HCT116 (cell line): ENCODE data around the gene DNAJB1. TPM values are rescaled to one million over a fixed set of nuclear protein-coding genes. Genes with fewer than 3 reads are reported as not detected.

Source experiments
- ATAC-seq: fragments of 200-7000 bp; cut with Tn5 transposase; 2 replicates; pipeline ENCODE4 v1.9.1; 2020; ENCODE audit warnings: mild to moderate bottlenecking, moderate library complexity
- BruUV-seq: library from RNA; stranded (reverse); fragments of 400-500 nt; replicated peaks from 2 replicates; lab custom pipeline; 2021; lab: Mats Ljungman, UMichigan
- CTCF ChIA-PET: fragments of 300-600 bp; sonication (Branson Sonifier 250); formaldehyde crosslinking; loops from one replicate; lab custom pipeline; 2021; ENCODE audit warnings: antibody characterized with exemption; lab: Charles Lee
- POLR2A ChIA-PET: fragments of 300-600, 350-600 bp; sonication (Branson Sonifier 250); formaldehyde crosslinking; loops from one replicate; lab custom pipeline; 2021; ENCODE audit warnings: antibody characterized with exemption; lab: Charles Lee
- RAD21 ChIA-PET, 2 experiments: fragments of 300-600 bp; sonication (Branson Sonifier 250); formaldehyde crosslinking; loops; one replicate each; lab custom pipeline; 2023; ENCODE audit warnings: low total read pairs in 2 of 2; ENCODE audit not compliant: uncharacterized antibody in 2 of 2, unreplicated experiment in 2 of 2, low non-redundant PET in 1 of 2; lab: Charles Lee
- DNase-seq: peaks from one replicate; pipeline ENCODE4 v3.0.0-alpha.2; 2010; ENCODE audit warnings: low read depth, low spot score
- H2AFZ ChIP-seq: fragments of 200-600 bp; shearing (Covaris generic), sonication (generic); 2 replicates; pipeline ENCODE4 v1.6.1; 2017; ENCODE audit warnings: low read depth, mixed run types, mixed read lengths, antibody characterized with exemption, low read length; ENCODE audit not compliant: poor library complexity, severe bottlenecking
- H3K27ac ChIP-seq: 2 replicates; pipeline ENCODE4 v1.5.1; 2012; ENCODE audit warnings: low read depth, low read length
- H3K27me3 ChIP-seq: fragments of 200-600 bp; sonication (generic); 2 replicates; pipeline ENCODE4 v1.6.1; 2016; ENCODE audit warnings: mixed run types, low read length, mixed read lengths; ENCODE audit not compliant: insufficient read depth
- H3K36me3 ChIP-seq, 2 experiments: fragments of 200-500 bp in 1 of 2; fragments of 200-600 bp in 1 of 2; sonication (Bioruptor generic) in 1 of 2; sonication (generic) in 1 of 2; 2 replicates each; pipeline versions ENCODE4 v1.5.1 to v1.6.1; 2014 to 2016; ENCODE audit warnings: low read length in 2 of 2, inconsistent platforms in 1 of 2, mixed read lengths in 1 of 2, mixed run types in 1 of 2; ENCODE audit not compliant: insufficient read depth in 2 of 2, control insufficient read depth in 1 of 2
- H3K4me1 ChIP-seq, 2 experiments: fragments of 200-600 bp in 1 of 2; sonication (generic) in 1 of 2; 2 replicates each; pipeline versions ENCODE4 v1.5.1 to v1.6.1; 2012 to 2017; ENCODE audit warnings: low read length in 2 of 2, inconsistent platforms in 1 of 2, mild to moderate bottlenecking in 1 of 2, mixed read lengths in 1 of 2, mixed run types in 1 of 2, moderate library complexity in 1 of 2; ENCODE audit not compliant: insufficient read depth in 2 of 2, control insufficient read depth in 1 of 2
- H3K4me2 ChIP-seq: fragments of 200-600 bp; sonication (generic); 2 replicates; pipeline ENCODE4 v1.6.1; 2017; ENCODE audit warnings: mixed run types, low read length, mixed read lengths
- H3K4me3 ChIP-seq, 2 experiments: fragments of 200-600 bp in 1 of 2; sonication (generic) in 1 of 2; replicated peaks in 1 of 2; 2 replicates each; pipeline ENCODE4 v1.5.1; 2011 to 2016; ENCODE audit warnings: low read length in 2 of 2, control low read depth in 1 of 2, low read depth in 1 of 2, mild to moderate bottlenecking in 1 of 2, mixed read lengths in 1 of 2, mixed run types in 1 of 2
- H3K79me2 ChIP-seq: fragments of 200-600 bp; sonication (generic); 2 replicates; pipeline ENCODE4 v1.6.1; 2017; ENCODE audit warnings: mild to moderate bottlenecking, mixed run types, low read length, moderate library complexity, mixed read lengths; ENCODE audit not compliant: insufficient read depth
- H3K9ac ChIP-seq: fragments of 200-600 bp; sonication (generic); 2 replicates; pipeline ENCODE4 v1.6.1; 2016; ENCODE audit warnings: low read length, mixed read lengths
- H3K9me2 ChIP-seq: fragments of 200-600 bp; sonication (generic), shearing (Covaris generic); 2 replicates; pipeline ENCODE4 v1.6.1; 2017; ENCODE audit warnings: mixed run types, mild to moderate bottlenecking, moderate library complexity; ENCODE audit not compliant: insufficient read depth
- H3K9me3 ChIP-seq, 2 experiments: fragments of 200-500 bp in 1 of 2; fragments of 200-600 bp in 1 of 2; sonication (Bioruptor generic) in 1 of 2; sonication (generic) in 1 of 2; 2 replicates each; pipeline ENCODE4 v1.6.1; 2014 to 2017; ENCODE audit warnings: low read length in 2 of 2, mixed read lengths in 2 of 2, inconsistent platforms in 1 of 2, low read depth in 1 of 2, mild to moderate bottlenecking in 1 of 2, mixed run types in 1 of 2, moderate library complexity in 1 of 2; ENCODE audit not compliant: control insufficient read depth in 1 of 2, insufficient read depth in 1 of 2
- H4K20me1 ChIP-seq: fragments of 200-600 bp; sonication (generic), shearing (Covaris generic); 2 replicates; pipeline ENCODE4 v1.6.1; 2017; ENCODE audit warnings: mixed run types, mild to moderate bottlenecking, moderate library complexity; ENCODE audit not compliant: insufficient read depth
- CBX3 ChIP-seq: IDR thresholded peaks from 2 replicates; pipeline ENCODE4 v1.6.1; 2012; ENCODE audit warnings: low read depth
- EGR1 ChIP-seq: IDR thresholded peaks from 2 replicates; pipeline ENCODE4 v1.6.1; 2012; ENCODE audit warnings: low read depth
- EZH2 ChIP-seq: fragments of 200-600 bp; sonication (generic); IDR thresholded peaks from 2 replicates; pipeline ENCODE4 v1.6.1; 2017; ENCODE audit warnings: antibody characterized with exemption, mixed run types
- FOSL1 ChIP-seq: IDR thresholded peaks from 2 replicates; pipeline ENCODE4 v1.6.1; 2012; ENCODE audit warnings: low read depth
- JUND ChIP-seq: IDR thresholded peaks from 2 replicates; pipeline ENCODE4 v1.6.1; 2012
- POLR2A ChIP-seq: IDR thresholded peaks from 2 replicates; pipeline ENCODE4 v1.7.0; 2011; ENCODE audit warnings: borderline replicate concordance; ENCODE audit not compliant: insufficient read depth, insufficient read length; ENCODE audit errors: extremely low read depth
- POLR2AphosphoS5 ChIP-seq: IDR thresholded peaks from 2 replicates; pipeline ENCODE4 v1.6.1; 2011; ENCODE audit warnings: mild to moderate bottlenecking, low read depth, low read length, moderate library complexity
- SIN3A ChIP-seq: IDR thresholded peaks from 2 replicates; pipeline ENCODE4 v1.6.1; 2012; ENCODE audit warnings: low read depth
- SP1 ChIP-seq: IDR thresholded peaks from 2 replicates; pipeline ENCODE4 v1.6.1; 2012; ENCODE audit warnings: low read depth
- YY1 ChIP-seq: IDR thresholded peaks from 2 replicates; pipeline ENCODE4 v1.6.1; 2011; ENCODE audit warnings: low read length, low read depth, moderate library complexity, mild to moderate bottlenecking; ENCODE audit not compliant: insufficient replicate concordance; ENCODE audit errors: extremely low read depth
- ZFX ChIP-seq: fragments of 450-650 bp; IDR thresholded peaks from 2 replicates; pipeline ENCODE4 v1.6.1; 2017
- intact Hi-C: fragments of 100-400 bp; cut with micrococcal nuclease; formaldehyde crosslinking; loops from 2 replicates; pipeline ENCODE4 v1.10.0; 2022
- total RNA-seq: library from RNA; stranded (reverse); gene quantifications from one replicate; pipeline ENCODE4 v1.2.1, GENCODE V29; 2021; ENCODE audit not compliant: unreplicated experiment
- TF ChIP-seq, protein P1 (sequence below): IDR thresholded peaks from 2 replicates; pipeline ENCODE4 v1.6.1; 2012
- TF ChIP-seq, protein P2 (sequence below), 3 experiments: fragments of 200-600 bp in 1 of 3; sonication (generic) in 1 of 3; IDR thresholded peaks in 2 of 3; conservative IDR thresholded peaks in 1 of 3; 2 replicates each; pipeline ENCODE4 v1.5.1; 2012 to 2017; ENCODE audit warnings: low read depth in 2 of 3, low read length in 2 of 3, antibody characterized with exemption in 1 of 3, borderline replicate concordance in 1 of 3, control low read depth in 1 of 3, mild to moderate bottlenecking in 1 of 3, mixed read lengths in 1 of 3, mixed run types in 1 of 3, moderate library complexity in 1 of 3; ENCODE audit not compliant: insufficient read depth in 1 of 3
- TF ChIP-seq, protein P3 (sequence below): IDR thresholded peaks from 2 replicates; pipeline ENCODE4 v1.6.1; 2011; ENCODE audit warnings: mild to moderate bottlenecking, low read length, moderate library complexity; ENCODE audit not compliant: insufficient replicate concordance; ENCODE audit errors: extremely low read depth

DNAJB1 gene
- total RNA-seq, 1 experiment from 2014 or later, result 175 TPM

DNA sequence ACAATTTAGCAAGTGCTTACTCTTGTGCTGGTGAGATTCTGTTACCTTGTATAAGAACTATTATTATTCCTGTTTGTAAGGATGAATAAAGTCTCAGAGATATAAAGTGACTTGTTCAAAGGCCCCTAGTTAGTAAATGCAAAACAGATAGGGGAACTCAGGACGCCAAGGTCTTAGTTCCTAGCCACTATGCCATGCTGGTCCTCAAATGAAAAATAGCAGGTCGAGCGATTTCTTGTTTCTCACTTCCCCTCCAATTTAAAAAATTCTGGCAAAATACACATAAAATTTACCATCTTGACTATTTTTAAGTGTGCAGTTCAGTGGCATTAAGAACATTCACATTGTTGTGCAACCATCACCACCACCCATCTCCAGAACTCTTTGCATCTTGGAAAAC lies 12.3 kb upstream of the DNAJB1 start:
- BruUV-seq, result no TSS peak

DNA sequence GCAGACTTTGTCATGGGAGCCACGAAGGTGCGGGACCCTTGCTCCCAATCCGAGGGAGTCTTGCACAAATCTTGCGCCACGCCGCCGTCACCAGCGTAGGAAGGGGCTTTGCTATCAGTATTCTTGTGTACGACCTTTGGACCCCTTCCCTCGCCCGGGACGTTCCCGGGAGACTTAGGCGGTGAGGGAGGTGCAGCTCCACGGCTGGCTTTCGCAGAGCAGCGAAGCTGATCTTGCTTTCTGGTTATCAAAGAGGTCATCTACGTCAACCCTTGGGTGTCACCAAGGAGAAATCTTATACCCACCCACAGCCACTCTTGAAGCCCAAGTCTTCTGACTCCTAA lies 11.8 kb upstream of the DNAJB1 start:
- Histone ChIP-seq H3K27ac (peak overlapping the region; percentile 72), H3K4me3 (peak overlapping the region; percentile 84 to 99), H3K9me3 (no peaks in the 10 kb centered on the region), H2AFZ (no peak overlapping the region), H3K36me3 (0 out of 4 replicates have a peak, but pooled peaks cover 0 to 2% of the 10 kb centered on the region in 2 experiments), H3K4me2 (peak overlapping the region; percentile 80), H3K9ac (peak overlapping the region; percentile 80), H3K79me2 (peaks cover 53% of the 10 kb centered on the region), H3K9me2 (no peaks in the 10 kb centered on the region), H3K27me3 (no peaks in the 10 kb centered on the region), H4K20me1 (0 out of 2 replicates have a peak, but pooled peaks cover 5% of the 10 kb centered on the region), H3K4me1 (peaks cover 11 to 49% of the 10 kb centered on the region in 2 experiments)
- POLR2A ChIA-PET, result interaction anchor here (2.2 kb wide), 1 partner anchor 10 kb away, joined by 9 read pairs; the partner anchor contains the start of gene DNAJB1
- CTCF ChIA-PET, result no interaction called here
- RAD21 ChIA-PET, result no interaction called here
- peak; percentile 8 for ATAC-seq
- intact Hi-C loops, result no loop called here
- no TSS peak for BruUV-seq
- no peak for DNase-seq
- TF ChIP-seq JUND, result no peak
- no peak for TF ChIP-seq EZH2
- TF ChIP-seq POLR2AphosphoS5, result no peak
- TF ChIP-seq, protein P1, sequence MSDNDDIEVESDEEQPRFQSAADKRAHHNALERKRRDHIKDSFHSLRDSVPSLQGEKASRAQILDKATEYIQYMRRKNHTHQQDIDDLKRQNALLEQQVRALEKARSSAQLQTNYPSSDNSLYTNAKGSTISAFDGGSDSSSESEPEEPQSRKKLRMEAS, result no peak
- TF ChIP-seq CBX3, result no peak
- TF ChIP-seq POLR2A, result no peak
- TF ChIP-seq, protein P2, sequence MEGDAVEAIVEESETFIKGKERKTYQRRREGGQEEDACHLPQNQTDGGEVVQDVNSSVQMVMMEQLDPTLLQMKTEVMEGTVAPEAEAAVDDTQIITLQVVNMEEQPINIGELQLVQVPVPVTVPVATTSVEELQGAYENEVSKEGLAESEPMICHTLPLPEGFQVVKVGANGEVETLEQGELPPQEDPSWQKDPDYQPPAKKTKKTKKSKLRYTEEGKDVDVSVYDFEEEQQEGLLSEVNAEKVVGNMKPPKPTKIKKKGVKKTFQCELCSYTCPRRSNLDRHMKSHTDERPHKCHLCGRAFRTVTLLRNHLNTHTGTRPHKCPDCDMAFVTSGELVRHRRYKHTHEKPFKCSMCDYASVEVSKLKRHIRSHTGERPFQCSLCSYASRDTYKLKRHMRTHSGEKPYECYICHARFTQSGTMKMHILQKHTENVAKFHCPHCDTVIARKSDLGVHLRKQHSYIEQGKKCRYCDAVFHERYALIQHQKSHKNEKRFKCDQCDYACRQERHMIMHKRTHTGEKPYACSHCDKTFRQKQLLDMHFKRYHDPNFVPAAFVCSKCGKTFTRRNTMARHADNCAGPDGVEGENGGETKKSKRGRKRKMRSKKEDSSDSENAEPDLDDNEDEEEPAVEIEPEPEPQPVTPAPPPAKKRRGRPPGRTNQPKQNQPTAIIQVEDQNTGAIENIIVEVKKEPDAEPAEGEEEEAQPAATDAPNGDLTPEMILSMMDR (IDR thresholded peaks at IDR 0.05 in 2 of 3, conservative IDR thresholded peaks at IDR 0.05 in 1 of 3; ENCODE audit: borderline replicate concordance in 1 of 3, insufficient read depth in 1 of 3, low read depth in 2 of 3, low read length in 2 of 3), result no peak
- no peak for TF ChIP-seq FOSL1

More for the DNA sequence above, 12.3 kb upstream of the DNAJB1 start:
- Histone ChIP-seq H3K9me3 (no peaks in the 10 kb centered on the region), H4K20me1 (0 out of 2 replicates have a peak, but pooled peaks cover 5% of the 10 kb centered on the region), H3K9me2 (no peaks in the 10 kb centered on the region), H3K4me1 (peaks cover 12 to 48% of the 10 kb centered on the region in 2 experiments), H2AFZ (no peak overlapping the region), H3K79me2 (peaks cover 56% of the 10 kb centered on the region), H3K27ac (no peak overlapping the region; the same call in 1 of the 2 replicates), H3K36me3 (0 out of 4 replicates have a peak, but pooled peaks cover 0 to 2% of the 10 kb centered on the region in 2 experiments), H3K27me3 (no peaks in the 10 kb centered on the region), H3K4me3 (peak overlapping the region; percentile 84 to 99), H3K9ac (peak overlapping the region; percentile 80), H3K4me2 (peak overlapping the region; percentile 80)
- ATAC-seq (no peak), DNase-seq (no peak)
- TF ChIP-seq SIN3A (no peak), EGR1 (no peak), YY1 (no peak), SP1 (no peak), CBX3 (no peak), POLR2AphosphoS5 (no peak), ZFX (no peak)
- TF ChIP-seq, protein P3, sequence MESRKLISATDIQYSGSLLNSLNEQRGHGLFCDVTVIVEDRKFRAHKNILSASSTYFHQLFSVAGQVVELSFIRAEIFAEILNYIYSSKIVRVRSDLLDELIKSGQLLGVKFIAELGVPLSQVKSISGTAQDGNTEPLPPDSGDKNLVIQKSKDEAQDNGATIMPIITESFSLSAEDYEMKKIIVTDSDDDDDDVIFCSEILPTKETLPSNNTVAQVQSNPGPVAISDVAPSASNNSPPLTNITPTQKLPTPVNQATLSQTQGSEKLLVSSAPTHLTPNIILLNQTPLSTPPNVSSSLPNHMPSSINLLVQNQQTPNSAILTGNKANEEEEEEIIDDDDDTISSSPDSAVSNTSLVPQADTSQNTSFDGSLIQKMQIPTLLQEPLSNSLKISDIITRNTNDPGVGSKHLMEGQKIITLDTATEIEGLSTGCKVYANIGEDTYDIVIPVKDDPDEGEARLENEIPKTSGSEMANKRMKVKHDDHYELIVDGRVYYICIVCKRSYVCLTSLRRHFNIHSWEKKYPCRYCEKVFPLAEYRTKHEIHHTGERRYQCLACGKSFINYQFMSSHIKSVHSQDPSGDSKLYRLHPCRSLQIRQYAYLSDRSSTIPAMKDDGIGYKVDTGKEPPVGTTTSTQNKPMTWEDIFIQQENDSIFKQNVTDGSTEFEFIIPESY, result no peak
- CTCF ChIA-PET, result no interaction called here
- intact Hi-C loops, result no loop called here
- RAD21 ChIA-PET, result no interaction called here
- POLR2A ChIA-PET, result no interaction called here
